KMS-11 (cell line): ENCODE results near the gene CCPG1.
A peak's percentile ranks its signal among the peaks of the same experiment; 100 is the strongest.
"Not testable (repeated sequence)": the region's sequence is repeated elsewhere in the genome, so short reads cannot be mapped to it uniquely, and the experiment has no call there.

Experiments used
- H2AFZ ChIP-seq: fragments of 200-600 bp; sonication (generic); 2 replicates; pipeline ENCODE4 v1.6.1; 2016; ENCODE audit warnings: antibody characterized with exemption, mixed run types, low read depth
- H3K27ac ChIP-seq: fragments of 200-600 bp; sonication (generic); 2 replicates; pipeline ENCODE4 v1.6.1; 2016; ENCODE audit warnings: mild to moderate bottlenecking, mixed run types
- H3K27me3 ChIP-seq: fragments of 200-600 bp; sonication (generic); 2 replicates; pipeline ENCODE4 v1.6.1; 2017; ENCODE audit warnings: mild to moderate bottlenecking, low read depth, mixed run types, moderate library complexity; ENCODE audit not compliant: insufficient read depth
- H3K36me3 ChIP-seq: fragments of 200-600 bp; sonication (generic); 2 replicates; pipeline ENCODE4 v1.6.1; 2017; ENCODE audit warnings: mild to moderate bottlenecking, mixed run types; ENCODE audit not compliant: insufficient read depth
- H3K4me1 ChIP-seq: fragments of 200-600 bp; sonication (generic); 2 replicates; pipeline ENCODE4 v1.6.1; 2016; ENCODE audit warnings: mild to moderate bottlenecking, low read depth, mixed run types; ENCODE audit not compliant: poor library complexity, severe bottlenecking
- H3K4me2 ChIP-seq: fragments of 200-600 bp; sonication (generic); 2 replicates; pipeline ENCODE4 v1.7.0; 2016; ENCODE audit warnings: mild to moderate bottlenecking, mixed run types
- H3K4me3 ChIP-seq: fragments of 200-600 bp; sonication (generic); IDR thresholded peaks from 2 replicates; pipeline ENCODE4 v1.6.1; 2017; ENCODE audit warnings: low read depth, low read length, mixed read lengths; ENCODE audit not compliant: insufficient read depth
- H3K79me2 ChIP-seq: fragments of 200-600 bp; sonication (generic); 2 replicates; pipeline ENCODE4 v1.6.1; 2016; ENCODE audit warnings: low read depth, mixed run types; ENCODE audit not compliant: insufficient read depth
- H3K9ac ChIP-seq: fragments of 200-600 bp; sonication (generic); 2 replicates; pipeline ENCODE4 v1.6.1; 2016; ENCODE audit warnings: mild to moderate bottlenecking, mixed run types
- H4K20me1 ChIP-seq: fragments of 200-600 bp; sonication (generic); 2 replicates; pipeline ENCODE4 v1.6.1; 2016; ENCODE audit warnings: mild to moderate bottlenecking, mixed run types; ENCODE audit not compliant: insufficient read depth
- CTCF ChIP-seq: fragments of 200-600 bp; sonication (generic); conservative IDR thresholded peaks from 2 replicates; pipeline ENCODE4 v1.6.1; 2017; ENCODE audit warnings: low read depth, mild to moderate bottlenecking, antibody characterized with exemption, low read length, moderate library complexity, mixed read lengths

CCPG1 gene

DNA sequence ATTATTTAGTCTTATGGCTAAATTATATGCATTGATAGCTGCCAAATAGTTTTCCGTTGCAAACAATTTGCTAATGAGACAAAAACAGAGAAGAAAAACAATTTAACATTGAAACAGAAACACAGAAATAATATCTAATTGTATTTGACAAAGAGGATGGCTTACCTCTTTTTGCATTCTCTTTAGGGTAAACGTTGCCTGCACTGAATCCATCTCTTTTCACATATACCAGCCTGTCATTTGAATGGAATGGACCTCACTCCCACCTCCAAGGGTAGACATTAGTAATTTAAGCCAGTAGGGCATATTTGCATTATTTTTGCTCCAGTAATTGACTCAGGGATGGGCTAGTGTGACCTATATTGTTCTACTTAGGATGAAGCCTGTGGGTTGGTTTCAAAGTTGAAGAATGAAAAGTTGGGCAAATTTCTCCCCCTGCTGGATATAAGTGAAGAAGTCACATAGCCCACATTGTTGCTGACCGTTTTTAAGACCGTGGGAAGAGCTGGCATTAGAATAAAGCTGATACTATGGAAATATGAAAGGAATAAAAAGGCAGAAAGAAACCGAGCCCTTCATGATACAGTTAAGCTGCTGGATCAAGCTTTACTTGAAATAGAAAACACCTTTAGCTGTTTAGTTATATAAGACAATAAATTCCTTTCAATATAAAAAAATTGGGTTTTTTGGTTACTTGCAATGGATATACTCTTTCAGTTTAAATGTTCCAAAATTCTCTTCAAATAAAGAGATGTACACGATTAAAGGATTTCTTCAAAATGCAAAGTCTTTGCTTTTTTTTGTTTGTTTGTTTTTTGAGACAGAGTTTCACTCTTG lies 27.0 kb upstream of the CCPG1 start:
- Histone ChIP-seq H3K79me2 (no peaks in the 10 kb centered on the region), H3K27ac (no peak overlapping the region), H3K4me2 (no peak overlapping the region), H3K36me3 (no peaks in the 10 kb centered on the region), H4K20me1 (no peaks in the 10 kb centered on the region), H2AFZ (no peak overlapping the region), H3K27me3 (no peaks in the 10 kb centered on the region), H3K4me3 (no peak overlapping the region), H3K4me1 (peaks cover 12% of the 10 kb centered on the region), H3K9ac (no peak overlapping the region)
- TF ChIP-seq CTCF: peak; percentile 72

DNA sequence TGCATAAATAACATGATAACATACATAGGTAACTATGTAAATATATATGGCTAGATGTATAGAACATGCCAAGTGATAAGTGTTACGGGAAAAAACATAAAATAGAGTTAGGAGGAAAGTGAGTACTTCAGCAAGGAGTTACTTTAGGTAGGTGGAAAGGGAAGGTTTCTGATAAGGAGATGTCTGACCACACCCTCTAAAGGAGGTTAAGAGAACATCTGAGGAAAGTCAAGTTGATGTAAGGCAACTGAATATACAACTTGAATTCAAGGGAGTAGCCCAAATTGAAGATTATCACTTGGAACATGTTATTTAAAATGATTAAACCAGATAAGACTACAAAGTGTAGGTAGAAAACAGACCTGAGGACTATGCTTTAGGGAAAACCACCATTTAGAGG lies 13.9 kb upstream of the CCPG1 start:
- H3K27ac ChIP-seq: no peak overlapping the region
- no peak for TF ChIP-seq CTCF
- H3K27me3 ChIP-seq: no peaks in the 10 kb centered on the region
- H3K9ac ChIP-seq: no peak overlapping the region
- H2AFZ ChIP-seq: no peak overlapping the region
- H3K36me3 ChIP-seq: no peaks in the 10 kb centered on the region
- H3K79me2 ChIP-seq: no peaks in the 10 kb centered on the region
- H3K4me2 ChIP-seq: no peak overlapping the region
- H3K4me1 ChIP-seq: no peaks in the 10 kb centered on the region
- H4K20me1 ChIP-seq: no peaks in the 10 kb centered on the region
- no peak overlapping the region for H3K4me3 ChIP-seq

DNA sequence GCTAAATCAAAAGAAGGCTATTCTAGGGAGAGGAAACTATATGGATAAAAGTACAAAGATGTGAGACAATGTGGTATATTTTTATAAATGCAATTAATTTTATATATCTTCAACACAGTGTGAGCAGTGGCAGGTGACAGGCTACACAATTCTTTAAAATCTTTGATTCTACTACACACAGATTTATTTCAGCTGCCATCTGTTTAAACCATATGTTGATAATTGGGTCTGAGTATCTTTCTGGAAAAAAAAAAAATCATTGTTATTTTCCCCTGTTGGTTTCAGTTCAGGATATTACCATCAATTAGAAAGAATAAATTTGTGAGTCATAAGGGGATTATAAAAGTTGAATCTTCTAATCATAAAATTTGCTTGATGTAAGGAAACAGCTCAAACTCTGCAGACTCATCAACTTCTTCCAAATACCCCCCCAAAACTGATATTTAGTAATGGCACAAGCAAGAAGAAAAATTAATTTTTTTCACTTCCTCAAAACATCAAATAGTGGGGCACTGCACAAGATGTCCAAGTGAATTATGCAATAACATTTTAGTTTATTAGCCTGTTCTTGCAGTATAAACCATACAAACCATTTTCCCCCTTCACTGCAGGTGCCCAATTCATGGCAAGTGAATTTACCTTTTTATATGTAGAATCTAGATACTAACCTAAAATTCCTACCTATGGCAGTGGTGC lies 12.2 kb upstream of the CCPG1 start:
- no peaks in the 10 kb centered on the region for H3K4me1 ChIP-seq
- no peaks in the 10 kb centered on the region for H3K36me3 ChIP-seq
- H3K27ac ChIP-seq: no peak overlapping the region
- H3K27me3 ChIP-seq: no peaks in the 10 kb centered on the region
- no peak overlapping the region for H2AFZ ChIP-seq
- no peak overlapping the region for H3K4me3 ChIP-seq
- no peaks in the 10 kb centered on the region for H3K79me2 ChIP-seq
- H3K9ac ChIP-seq: no peak overlapping the region
- no peak overlapping the region for H3K4me2 ChIP-seq
- no peaks in the 10 kb centered on the region for H4K20me1 ChIP-seq
- TF ChIP-seq CTCF: no peak

DNA sequence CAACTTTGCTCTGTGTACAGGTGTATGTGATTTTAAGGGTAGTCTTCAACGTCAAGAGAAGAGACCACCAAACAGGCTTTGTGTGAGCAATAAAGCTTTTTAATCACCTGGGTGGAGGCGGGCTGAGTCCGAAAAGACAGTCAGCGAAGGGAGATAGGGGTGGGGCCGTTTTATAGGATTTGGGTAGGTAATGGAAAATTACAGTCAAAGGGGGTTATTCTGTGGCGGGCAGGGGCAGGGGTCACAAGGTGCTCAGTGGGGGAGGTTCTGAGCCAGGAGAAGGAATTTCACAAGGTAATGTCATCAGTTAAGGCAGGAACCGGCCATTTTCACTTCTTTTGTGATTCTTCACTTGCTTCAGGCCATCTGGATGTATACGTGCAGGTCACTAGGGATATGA lies 9.5 kb upstream of the CCPG1 start:
- H2AFZ ChIP-seq, H3K36me3 ChIP-seq, H3K79me2 ChIP-seq, H3K9ac ChIP-seq, H4K20me1 ChIP-seq, H3K4me2 ChIP-seq, H3K27me3 ChIP-seq, H3K27ac ChIP-seq, H3K4me1 ChIP-seq, H3K4me3 ChIP-seq: not testable (repeated sequence)

- H4K20me1 ChIP-seq, H3K4me3 ChIP-seq, H3K27me3 ChIP-seq, H3K36me3 ChIP-seq: not testable (repeated sequence)
- Histone ChIP-seq H3K27ac (peak overlapping the region; percentile 93), H2AFZ (peak overlapping the region; percentile 84), H3K79me2 (peaks cover 38% of the 10 kb centered on the region), H3K4me2 (peak overlapping the region; percentile 83), H3K9ac (peak overlapping the region; percentile 86), H3K4me1 (peaks cover 40% of the 10 kb centered on the region)
Observed at GRCh38 chr15:55408976-55409375, 817 bp upstream of the CCPG1 start.
